ENCODE results near the gene MED9. TPM values are rescaled to one million over a fixed set of nuclear protein-coding genes. Genes with fewer than 3 reads are reported as not detected.

The MED9 gene
- total and polyA plus RNA-seq, 9 of the 15 experiments (the other 6 are each of a cell fraction or from before 2014, with no cell fraction given), result 2.2 to 15.8 (median 12.7) TPM

- H3K9me3 ChIP-seq (replicated peaks; ENCODE audit: control insufficient read depth, insufficient read depth, low read depth, low read length), result no peaks in the 10 kb centered on the region
- no peaks in the 10 kb centered on the region for H4K20me1 ChIP-seq (replicated peaks; ENCODE audit: control insufficient read depth, insufficient read depth, low read length)
- H3K4me2 ChIP-seq (ENCODE audit: insufficient read depth, low read length), result no peak overlapping the region
- peaks cover 0 to 8% of the 10 kb centered on the region in 2 experiments; a peak in 2 of 5 replicates for H3K4me1 ChIP-seq (replicated peaks in 1 of 2; ENCODE audit: control insufficient read depth in 2 of 2, insufficient read depth in 2 of 2, low read length in 2 of 2)
- DNase-seq (ENCODE audit: extremely low read depth in 1 of 4, low spot score in 3 of 4) (no peak), ATAC-seq (no peak), FAIRE-seq (no peak)
- BruUV-seq (replicated peaks), result no TSS peak
- intact Hi-C loops (cut with micrococcal nuclease), result no loop called here
- TF ChIP-seq SIN3A (IDR thresholded peaks at IDR 0.05; ENCODE audit: borderline replicate concordance in 2 of 2, control insufficient read depth in 1 of 2, low read depth in 2 of 2, low read length in 2 of 2), result no peak
- no peak for TF ChIP-seq STAT6 (CRISPR knock-in tag; IDR thresholded peaks at IDR 0.05)
- TF ChIP-seq JUNB (CRISPR knock-in tag; conservative IDR thresholded peaks at IDR 0.05), result no peak
- TF ChIP-seq GABPA (tag; conservative IDR thresholded peaks at IDR 0.05; ENCODE audit: low read depth), result no peak
- peaks cover 52% of the 10 kb centered on the region; the same call in 2 of the 3 replicates for H3K36me3 ChIP-seq (ENCODE audit: control insufficient read depth, insufficient read depth, low read length)
- no peaks in the 10 kb centered on the region for H3K9me1 ChIP-seq (ENCODE audit: control insufficient read depth, insufficient read depth, low read length)
- 90% methylated on average over 6 of the region's 10 CpGs for WGBS (ENCODE audit: insufficient coverage, low coverage, missing lambda C conversion rate)
- no peak overlapping the region for H3K9ac ChIP-seq (ENCODE audit: insufficient read depth in 1 of 2, low read depth in 2 of 2, low read length in 2 of 2)
- ChIA-PET CTCF (ENCODE audit: low intra/inter-chr PET ratio) (no interaction called here), POLR2A (interaction anchor here (0.6 kb wide), 1 partner anchor 23 kb away, joined by 3 read pairs; no protein-coding TSS in a partner anchor)
- H3K27ac ChIP-seq (ENCODE audit: extremely low read depth, low read depth, low read length), result no peak overlapping the region
- no peaks in the 10 kb centered on the region for H3K27me3 ChIP-seq (ENCODE audit: control insufficient read depth in 2 of 2, insufficient read depth in 2 of 2, low read length in 2 of 2)
- H3K79me2 ChIP-seq (ENCODE audit: control insufficient read depth, insufficient read depth, low read length), result peaks cover 7% of the 10 kb centered on the region; the same call in 2 of the 3 replicates
- no peak overlapping the region for H2AFZ ChIP-seq (ENCODE audit: low read depth, low read length)
- no peak overlapping the region for H3K4me3 ChIP-seq
- in situ Hi-C loops (cut with MboI), result no loop called here
Measured at GRCh38 chr17:17491031-17491471, 14.3 kb downstream of the MED9 start.

Data from K562 (cell line).